GM12878 (cell line): ENCODE results near the gene RPS10. TPM values are rescaled to one million over a fixed set of nuclear protein-coding genes. Genes with fewer than 3 reads are reported as not detected.

Source experiments
- ATAC-seq: fragments of 200-7000 bp; cut with Tn5 transposase; 3 replicates; pipeline ENCODE4 v1.9.1; 2020; ENCODE audit warnings: mild to moderate bottlenecking, moderate library complexity
- BruUV-seq: library from RNA; stranded (reverse); fragments of 400-500 nt; replicated peaks from 2 replicates; lab custom pipeline; 2021; lab: Mats Ljungman, UMichigan
- CTCF ChIA-PET: fragments of 300-600 bp; sonication (Branson Sonifier 250); formaldehyde crosslinking; extraction: SDS; loops from one replicate; lab custom pipeline; 2021; ENCODE audit warnings: inconsistent platforms; lab: Yijun Ruan, JAX
- POLR2A ChIA-PET: fragments of 350-600 bp; formaldehyde crosslinking; extraction: SDS; loops from one replicate; lab custom pipeline; 2021; ENCODE audit warnings: inconsistent platforms; lab: Charles Lee
- RAD21 ChIA-PET: fragments of 300-600 bp; sonication (Branson Sonifier 250); formaldehyde crosslinking; loops from one replicate; lab custom pipeline; 2023; ENCODE audit warnings: antibody characterized with exemption; ENCODE audit not compliant: unreplicated experiment; lab: Charles Lee
- SMC1A ChIA-PET: fragments of 300-600 bp; sonication (Branson Sonifier 250); formaldehyde crosslinking; loops from one replicate; lab custom pipeline; 2023; ENCODE audit not compliant: unreplicated experiment, uncharacterized antibody; lab: Charles Lee
- DNase-seq: peaks from one replicate; pipeline ENCODE4 v3.0.0-alpha.2; 2011; ENCODE audit warnings: low read depth, low spot score
- FAIRE-seq: peaks from 3 replicates; lab custom pipeline; 2011; peaks lifted over from hg19 to GRCh38; lab: Jason Lieb, UNC
- H2AFZ ChIP-seq: 2 replicates; pipeline ENCODE4 v1.6.0; 2011; ENCODE audit warnings: low read depth, low read length, control low read depth; ENCODE audit not compliant: control insufficient read depth
- H3K27ac ChIP-seq: 2 replicates; pipeline ENCODE4 v1.5.1; 2011; ENCODE audit warnings: control low read depth; ENCODE audit not compliant: control insufficient read depth, insufficient read depth
- H3K27me3 ChIP-seq, 2 experiments: replicated peaks in 1 of 2; 2 replicates each; pipeline versions ENCODE4 v1.6.0 to v1.6.1; 2011; ENCODE audit warnings: low read length in 1 of 2; ENCODE audit not compliant: control insufficient read depth in 2 of 2, insufficient read depth in 2 of 2
- H3K36me3 ChIP-seq, 2 experiments: 2 replicates each; pipeline ENCODE4 v1.5.1; 2011; ENCODE audit warnings: low read length in 1 of 2; ENCODE audit not compliant: control insufficient read depth in 2 of 2, insufficient read depth in 2 of 2
- H3K4me1 ChIP-seq: 2 replicates; pipeline ENCODE4 v1.6.1; 2011; ENCODE audit warnings: mild to moderate bottlenecking, low read length, moderate library complexity, mixed read lengths; ENCODE audit not compliant: control insufficient read depth, insufficient read depth
- H3K4me2 ChIP-seq: 2 replicates; pipeline ENCODE4 v1.6.0; 2011; ENCODE audit warnings: control low read depth; ENCODE audit not compliant: control insufficient read depth, insufficient read depth
- H3K4me3 ChIP-seq: fragments of 200-600 bp; sonication (generic); 2 replicates; pipeline ENCODE4 v1.5.1; 2016
- H3K79me2 ChIP-seq: 2 replicates; pipeline ENCODE4 v1.6.0; 2011; ENCODE audit warnings: low read length; ENCODE audit not compliant: control insufficient read depth, insufficient read depth
- H3K9ac ChIP-seq: 2 replicates; pipeline ENCODE4 v1.8.0; 2011; ENCODE audit warnings: low read length, control low read depth, mixed read lengths; ENCODE audit not compliant: control insufficient read depth, insufficient read depth
- H3K9me3 ChIP-seq: replicated peaks from 3 replicates; pipeline ENCODE4 v1.5.1; 2011; ENCODE audit warnings: mild to moderate bottlenecking, low read length; ENCODE audit not compliant: control insufficient read depth, insufficient read depth
- H4K20me1 ChIP-seq: 2 replicates; pipeline ENCODE4 v1.6.0; 2011; ENCODE audit not compliant: control insufficient read depth, insufficient read depth
- FOXM1 ChIP-seq: IDR thresholded peaks from 2 replicates; pipeline ENCODE4 v1.6.1; 2012; ENCODE audit warnings: low read depth, mild to moderate bottlenecking, inconsistent platforms, low read length, moderate library complexity
- IKZF2 ChIP-seq, 2 experiments: fragments of 450-650 bp; IDR thresholded peaks; 2 replicates each; pipeline ENCODE4 v1.6.1; 2017; ENCODE audit warnings: mild to moderate bottlenecking in 2 of 2, moderate library complexity in 2 of 2
- NBN ChIP-seq: fragments of 450-650 bp; IDR thresholded peaks from 2 replicates; pipeline ENCODE4 v1.6.1; 2016
- SIN3A ChIP-seq: IDR thresholded peaks from 2 replicates; pipeline ENCODE4 v1.6.1; 2012; ENCODE audit warnings: low read depth, low read length, improper control_type of control experiment
- SPI1 ChIP-seq: IDR thresholded peaks from 2 replicates; pipeline ENCODE4 v1.6.1; 2011; ENCODE audit warnings: low read depth, mild to moderate bottlenecking, low read length, moderate library complexity, borderline replicate concordance; ENCODE audit not compliant: insufficient read depth
- ZBED1 ChIP-seq: IDR thresholded peaks from 2 replicates; pipeline ENCODE4 v1.6.1; 2016; ENCODE audit warnings: borderline replicate concordance
- ZNF24 ChIP-seq: fragments of 450-650 bp; IDR thresholded peaks from 2 replicates; pipeline ENCODE4 v1.6.1; 2017; ENCODE audit warnings: antibody characterized with exemption, mild to moderate bottlenecking
- WGBS: methylation state at CpG from one replicate; pipeline ENCODE4 v1.1.6; 2016; ENCODE audit warnings: low lambda C conversion rate; ENCODE audit not compliant: insufficient replicate concordance, insufficient coverage; ENCODE audit errors: missing lambda C conversion rate; 5-methylcytosine and 5-hydroxymethylcytosine counted together
- in situ Hi-C: fragments of 300-500 bp; cut with MboI; formaldehyde crosslinking; loops from 9 replicates; pipeline ENCODE4 v1.14.3; 2018; ENCODE audit warnings: mixed read lengths
- intact Hi-C: fragments of 100-400 bp; cut with micrococcal nuclease; formaldehyde crosslinking; loops from one replicate; pipeline ENCODE4 v1.14.2; 2022; ENCODE audit not compliant: unreplicated experiment
- polyA plus RNA-seq, 11 experiments: library from polyadenylated mRNA; depleted of rRNA in 4 of 11; unstranded in 6 of 11; stranded (reverse) in 5 of 11; fragments of >200 nt; fragmentation: Nextera tagmentation in 4 of 11; fragmentation: Illumina TruSeq in 1 of 11; extraction: Ambion mirVana in 4 of 11; extraction: Trizol in 1 of 11; gene quantifications; 1 replicate in 1 of 11; 2 replicates in 10 of 11; pipeline versions ENCODE4 v1.2.1 to v1.2.3, GENCODE V29; 2011 to 2016; ENCODE audit warnings: inconsistent platforms in 2 of 11, missing spikeins in 2 of 11, low read depth in 1 of 11
- total RNA-seq, 4 experiments: library from RNA; depleted of rRNA in 3 of 4; stranded (reverse); fragments of >200 nt in 3 of 4; fragmentation: Illumina TruSeq in 1 of 4; extraction: Trizol in 1 of 4; gene quantifications; 2 replicates each; pipeline versions ENCODE4 v1.2.1 to v1.2.3, GENCODE V29; 2013 to 2021
- TF ChIP-seq, protein P1 (sequence below): fragments of 450-650 bp; IDR thresholded peaks from 2 replicates; pipeline ENCODE4 v1.6.1; 2017; ENCODE audit warnings: low read depth, mild to moderate bottlenecking, moderate library complexity
- TF ChIP-seq, protein P2 (sequence below): fragments of 450-650 bp; IDR thresholded peaks from 2 replicates; pipeline ENCODE4 v1.6.1; 2017; ENCODE audit warnings: mild to moderate bottlenecking, moderate library complexity

The RPS10 gene
- total and polyA plus RNA-seq, 10 of the 15 experiments (the other 5 are each of a cell fraction or from before 2014, with no cell fraction given) = 1,546 to 3,970 (median 2,813) TPM

- Histone ChIP-seq H3K79me2 (peaks cover 65% of the 10 kb centered on the region), H3K27me3 (no peaks in the 10 kb centered on the region), H3K4me2 (no peak overlapping the region), H3K27ac (peak overlapping the region; percentile 37), H3K9me3 (no peaks in the 10 kb centered on the region), H2AFZ (no peak overlapping the region; the same call in 1 of the 2 replicates), H3K4me1 (peaks cover 4% of the 10 kb centered on the region; the same call in 1 of the 2 replicates), H3K36me3 (no peaks in the 10 kb centered on the region; a peak in 2 of 4 replicates), H4K20me1 (peaks cover 3% of the 10 kb centered on the region; the same call in 1 of the 2 replicates), H3K4me3 (no peak overlapping the region), H3K9ac (no peak overlapping the region)
- 93% methylated on average over 4 of the region's 4 CpGs for WGBS
- in situ Hi-C loops (no loop called here), intact Hi-C loops (no loop called here)
- no peak for DNase-seq
- SMC1A ChIA-PET = interaction anchor here (0.7 to 2.0 kb wide), 3 partner anchors 10 to 12 kb away, joined by 3 to 9 read pairs (median 3); no protein-coding TSS in a partner anchor
- POLR2A ChIA-PET = no interaction called here
- CTCF ChIA-PET = no interaction called here
- no peak for ATAC-seq
- no peak for TF ChIP-seq FOXM1
- TF ChIP-seq, protein P1, sequence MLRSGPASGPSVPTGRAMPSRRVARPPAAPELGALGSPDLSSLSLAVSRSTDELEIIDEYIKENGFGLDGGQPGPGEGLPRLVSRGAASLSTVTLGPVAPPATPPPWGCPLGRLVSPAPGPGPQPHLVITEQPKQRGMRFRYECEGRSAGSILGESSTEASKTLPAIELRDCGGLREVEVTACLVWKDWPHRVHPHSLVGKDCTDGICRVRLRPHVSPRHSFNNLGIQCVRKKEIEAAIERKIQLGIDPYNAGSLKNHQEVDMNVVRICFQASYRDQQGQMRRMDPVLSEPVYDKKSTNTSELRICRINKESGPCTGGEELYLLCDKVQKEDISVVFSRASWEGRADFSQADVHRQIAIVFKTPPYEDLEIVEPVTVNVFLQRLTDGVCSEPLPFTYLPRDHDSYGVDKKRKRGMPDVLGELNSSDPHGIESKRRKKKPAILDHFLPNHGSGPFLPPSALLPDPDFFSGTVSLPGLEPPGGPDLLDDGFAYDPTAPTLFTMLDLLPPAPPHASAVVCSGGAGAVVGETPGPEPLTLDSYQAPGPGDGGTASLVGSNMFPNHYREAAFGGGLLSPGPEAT = no peak
- TF ChIP-seq NBN = no peak
- TF ChIP-seq ZNF24 = no peak
- BruUV-seq = no TSS peak
- no peak for FAIRE-seq
- RAD21 ChIA-PET = interaction anchor here (1.2 kb wide), 1 partner anchor 10 kb away, joined by 3 read pairs; no protein-coding TSS in a partner anchor
Measured at GRCh38 chr6:34374508-34374907, 51.4 kb downstream of the RPS10 start.

DNA sequence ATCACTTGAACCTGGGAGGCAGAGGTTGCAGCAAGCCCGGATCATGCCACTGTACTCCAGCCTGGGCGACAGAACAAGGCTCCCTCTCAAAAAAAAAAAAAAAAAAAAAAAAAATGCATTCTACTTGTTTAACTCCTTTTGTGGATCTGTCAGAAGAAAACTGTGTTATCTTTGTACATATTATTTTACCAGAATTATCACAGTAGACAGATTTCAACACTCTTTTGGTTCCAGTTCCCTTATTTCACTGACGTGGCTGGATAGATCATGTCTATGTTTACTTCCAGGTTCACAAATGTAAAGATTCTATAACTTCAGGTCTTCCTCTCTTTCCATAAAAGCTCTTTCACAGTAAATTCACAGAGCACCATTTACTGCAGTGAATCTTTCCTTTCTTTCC is 51.8 kb downstream of the RPS10 start:
- in situ Hi-C loops = no loop called here
- Histone ChIP-seq H3K4me2 (no peak overlapping the region), H3K4me3 (no peak overlapping the region), H3K9ac (no peak overlapping the region), H4K20me1 (peaks cover 3% of the 10 kb centered on the region; the same call in 1 of the 2 replicates), H3K4me1 (peaks cover 4% of the 10 kb centered on the region; the same call in 1 of the 2 replicates), H2AFZ (no peak overlapping the region; the same call in 1 of the 2 replicates), H3K27ac (peak overlapping the region; percentile 37), H3K79me2 (peaks cover 66% of the 10 kb centered on the region), H3K27me3 (no peaks in the 10 kb centered on the region), H3K36me3 (no peaks in the 10 kb centered on the region; a peak in 2 of 4 replicates), H3K9me3 (no peaks in the 10 kb centered on the region)
- no TSS peak for BruUV-seq
- ChIA-PET RAD21 (interaction anchor here (1.2 kb wide), 1 partner anchor 10 kb away, joined by 3 read pairs; no protein-coding TSS in a partner anchor), CTCF (no interaction called here), SMC1A (interaction anchor here (0.7 to 2.0 kb wide), 4 partner anchors 10 to 124 kb away, joined by 3 to 9 read pairs (median 3); no protein-coding TSS in a partner anchor), POLR2A (interaction anchor here (0.7 kb wide), 1 partner anchor 41 kb away, joined by 9 read pairs; no protein-coding TSS in a partner anchor)
- intact Hi-C loops = no loop called here
- FAIRE-seq (no peak), ATAC-seq (peak; percentile 76), DNase-seq (no peak)
- 58% methylated on average over 3 of the region's 3 CpGs for WGBS
- TF ChIP-seq SPI1 (peak; percentile 88), SIN3A (no peak), ZBED1 (no peak), IKZF2 (IDR thresholded peaks at IDR 0.05) (peak in 1 of 2 experiments; percentile 48; a peak in 1 of 4 replicates)
- TF ChIP-seq, protein P2, sequence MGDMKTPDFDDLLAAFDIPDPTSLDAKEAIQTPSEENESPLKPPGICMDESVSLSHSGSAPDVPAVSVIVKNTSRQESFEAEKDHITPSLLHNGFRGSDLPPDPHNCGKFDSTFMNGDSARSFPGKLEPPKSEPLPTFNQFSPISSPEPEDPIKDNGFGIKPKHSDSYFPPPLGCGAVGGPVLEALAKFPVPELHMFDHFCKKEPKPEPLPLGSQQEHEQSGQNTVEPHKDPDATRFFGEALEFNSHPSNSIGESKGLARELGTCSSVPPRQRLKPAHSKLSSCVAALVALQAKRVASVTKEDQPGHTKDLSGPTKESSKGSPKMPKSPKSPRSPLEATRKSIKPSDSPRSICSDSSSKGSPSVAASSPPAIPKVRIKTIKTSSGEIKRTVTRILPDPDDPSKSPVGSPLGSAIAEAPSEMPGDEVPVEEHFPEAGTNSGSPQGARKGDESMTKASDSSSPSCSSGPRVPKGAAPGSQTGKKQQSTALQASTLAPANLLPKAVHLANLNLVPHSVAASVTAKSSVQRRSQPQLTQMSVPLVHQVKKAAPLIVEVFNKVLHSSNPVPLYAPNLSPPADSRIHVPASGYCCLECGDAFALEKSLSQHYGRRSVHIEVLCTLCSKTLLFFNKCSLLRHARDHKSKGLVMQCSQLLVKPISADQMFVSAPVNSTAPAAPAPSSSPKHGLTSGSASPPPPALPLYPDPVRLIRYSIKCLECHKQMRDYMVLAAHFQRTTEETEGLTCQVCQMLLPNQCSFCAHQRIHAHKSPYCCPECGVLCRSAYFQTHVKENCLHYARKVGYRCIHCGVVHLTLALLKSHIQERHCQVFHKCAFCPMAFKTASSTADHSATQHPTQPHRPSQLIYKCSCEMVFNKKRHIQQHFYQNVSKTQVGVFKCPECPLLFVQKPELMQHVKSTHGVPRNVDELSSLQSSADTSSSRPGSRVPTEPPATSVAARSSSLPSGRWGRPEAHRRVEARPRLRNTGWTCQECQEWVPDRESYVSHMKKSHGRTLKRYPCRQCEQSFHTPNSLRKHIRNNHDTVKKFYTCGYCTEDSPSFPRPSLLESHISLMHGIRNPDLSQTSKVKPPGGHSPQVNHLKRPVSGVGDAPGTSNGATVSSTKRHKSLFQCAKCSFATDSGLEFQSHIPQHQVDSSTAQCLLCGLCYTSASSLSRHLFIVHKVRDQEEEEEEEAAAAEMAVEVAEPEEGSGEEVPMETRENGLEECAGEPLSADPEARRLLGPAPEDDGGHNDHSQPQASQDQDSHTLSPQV = no peak
